Tongue (tissue), 2 donors: ENCODE results near the gene RTEL1. TPM values are rescaled to one million over a fixed set of nuclear protein-coding genes. Genes with fewer than 3 reads are reported as not detected.

Experiments
- DNase-seq: peaks from one replicate; pipeline ENCODE4 v3.0.0-alpha.2; 2015
- total RNA-seq: library from RNA; depleted of rRNA; stranded (reverse); fragments of >200 nt; gene quantifications from one replicate; pipeline ENCODE4 v1.2.3, GENCODE V29; 2014

Gene RTEL1
- total RNA-seq, 1 donor from 2014 or later, result 9.2 TPM

- no peak for DNase-seq
These were observed 31.2 kb downstream of the RTEL1 start for GRCh38 chr20:63689046-63690002.

DNA sequence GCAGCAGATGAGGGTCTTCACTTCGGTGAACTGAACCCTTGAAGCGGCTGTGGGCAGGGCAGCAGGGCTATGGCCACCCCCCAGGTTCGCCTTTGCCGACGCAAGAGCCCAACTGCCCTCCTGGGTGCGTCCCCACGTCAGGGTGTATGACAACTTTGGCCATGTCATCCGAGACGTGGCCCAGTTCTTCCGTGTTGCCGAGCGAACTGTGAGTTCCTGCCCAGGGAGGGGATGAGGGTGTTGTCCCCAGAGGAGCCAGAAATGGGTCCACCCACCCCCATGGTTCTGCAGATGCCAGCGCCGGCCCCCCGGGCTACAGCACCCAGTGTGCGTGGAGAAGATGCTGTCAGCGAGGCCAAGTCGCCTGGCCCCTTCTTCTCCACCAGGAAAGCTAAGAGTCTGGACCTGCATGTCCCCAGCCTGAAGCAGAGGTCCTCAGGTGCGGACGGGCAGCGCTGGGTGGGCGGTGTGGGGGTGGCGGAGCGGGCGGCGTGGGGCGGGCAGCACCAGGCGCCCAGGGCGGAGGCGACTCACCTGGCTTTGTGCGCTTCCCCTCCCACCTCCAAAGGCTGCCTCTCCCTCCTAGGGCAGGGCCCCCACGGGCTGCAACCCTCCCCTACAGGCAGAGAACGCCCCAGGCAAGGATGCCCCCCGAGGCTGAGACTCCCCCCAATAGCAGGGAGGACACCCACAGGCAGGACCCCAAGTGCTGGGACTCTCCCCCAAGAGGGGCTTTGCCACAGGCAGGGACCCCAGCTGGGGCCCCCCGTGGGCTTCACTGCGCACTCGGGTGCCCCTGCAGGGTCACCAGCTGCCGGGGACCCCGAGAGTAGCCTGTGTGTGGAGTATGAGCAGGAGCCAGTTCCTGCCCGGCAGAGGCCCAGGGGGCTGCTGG, 32.1 kb downstream of the RTEL1 start:
- DNase-seq, result no peak

- DNase-seq, result no peak
These were observed 33.0 kb downstream of the RTEL1 start for GRCh38 chr20:63690898-63691710.

DNA sequence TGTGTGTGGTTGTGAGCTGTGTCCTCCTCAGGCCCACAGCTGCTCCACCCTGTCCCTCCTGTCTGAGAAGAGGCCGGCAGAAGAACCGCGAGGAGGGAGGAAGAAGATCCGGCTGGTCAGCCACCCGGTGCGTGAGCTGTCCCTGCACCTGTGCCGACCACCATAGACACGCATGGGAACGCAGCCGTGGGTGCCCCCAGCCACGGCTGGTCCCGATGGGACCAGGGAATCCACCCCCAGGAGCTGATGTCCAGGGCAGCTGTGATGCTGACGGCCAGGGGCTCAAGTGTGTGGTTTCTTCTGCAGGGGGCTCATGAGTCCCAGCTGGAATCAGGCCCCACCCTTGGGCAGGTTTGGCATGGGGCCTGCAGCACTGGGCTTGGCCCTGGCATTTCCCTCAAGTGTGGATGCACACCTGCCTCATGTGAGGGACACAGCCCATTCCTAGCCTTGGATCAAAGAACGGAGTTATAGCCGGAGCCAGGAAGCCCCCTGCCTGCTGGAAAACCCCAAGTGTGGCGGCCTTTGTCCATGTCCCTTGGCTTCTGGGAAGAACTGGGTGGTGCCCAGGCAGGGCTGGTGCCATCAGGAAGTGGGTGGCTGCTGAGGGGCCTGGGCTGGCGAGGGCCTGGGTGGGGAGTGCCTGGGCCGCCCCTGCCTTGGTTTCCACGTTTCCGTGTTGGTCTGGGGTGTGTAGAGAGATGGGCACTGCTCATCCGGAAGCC, 33.8 kb downstream of the RTEL1 start:
- DNase-seq, result no peak

DNA sequence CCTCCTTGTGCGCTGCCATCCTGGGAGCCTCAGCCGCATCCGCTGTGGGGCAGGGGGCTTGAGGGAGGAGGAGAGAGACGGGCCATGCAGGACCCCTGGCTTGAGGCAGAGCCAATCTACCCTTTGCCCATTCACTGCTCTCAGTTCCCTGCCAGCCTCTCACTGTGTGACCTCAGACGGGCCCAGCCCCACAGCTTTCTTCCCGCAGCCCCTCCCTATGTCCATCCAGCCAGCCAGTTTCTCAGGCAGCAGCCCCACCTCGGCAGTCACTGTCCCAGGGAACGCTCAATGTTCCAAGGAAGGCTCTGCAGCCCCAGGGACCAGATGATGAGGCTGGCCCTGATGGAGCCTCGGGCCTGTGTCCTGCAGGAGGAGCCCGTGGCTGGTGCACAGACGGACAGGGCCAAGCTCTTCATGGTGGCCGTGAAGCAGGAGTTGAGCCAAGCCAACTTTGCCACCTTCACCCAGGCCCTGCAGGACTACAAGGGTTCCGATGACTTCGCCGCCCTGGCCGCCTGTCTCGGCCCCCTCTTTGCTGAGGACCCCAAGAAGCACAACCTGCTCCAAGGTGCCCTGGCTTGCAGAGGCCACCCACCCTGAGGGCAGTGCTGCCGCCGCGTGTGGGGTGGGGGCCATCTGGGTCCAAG, 34.4 kb downstream of the RTEL1 start:
- no peak for DNase-seq

DNA sequence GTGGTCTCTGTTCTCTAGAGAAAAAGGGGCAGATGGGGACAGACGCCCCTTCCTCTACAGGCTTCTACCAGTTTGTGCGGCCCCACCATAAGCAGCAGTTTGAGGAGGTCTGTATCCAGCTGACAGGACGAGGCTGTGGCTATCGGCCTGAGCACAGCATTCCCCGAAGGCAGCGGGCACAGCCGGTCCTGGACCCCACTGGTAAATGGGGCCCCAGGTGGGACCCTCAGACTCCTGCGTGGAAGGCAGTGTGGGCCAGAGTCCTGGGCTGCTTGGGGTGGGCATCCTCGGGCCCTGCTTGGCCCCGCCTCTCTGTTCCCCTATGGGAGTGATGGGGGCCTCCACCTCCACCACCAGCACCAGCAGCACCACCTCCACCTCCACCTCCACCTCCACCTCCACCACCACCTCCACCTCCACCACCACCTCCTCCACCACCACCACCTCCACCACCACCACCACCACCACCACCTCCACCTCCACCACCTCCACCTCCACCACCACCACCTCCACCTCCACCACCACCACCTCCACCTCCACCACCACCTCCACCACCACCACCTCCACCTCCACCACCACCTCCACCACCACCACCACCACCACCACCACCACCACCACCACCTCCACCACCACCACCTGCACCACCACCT, 35.1 kb downstream of the RTEL1 start:
- DNase-seq, result no peak

DNA sequence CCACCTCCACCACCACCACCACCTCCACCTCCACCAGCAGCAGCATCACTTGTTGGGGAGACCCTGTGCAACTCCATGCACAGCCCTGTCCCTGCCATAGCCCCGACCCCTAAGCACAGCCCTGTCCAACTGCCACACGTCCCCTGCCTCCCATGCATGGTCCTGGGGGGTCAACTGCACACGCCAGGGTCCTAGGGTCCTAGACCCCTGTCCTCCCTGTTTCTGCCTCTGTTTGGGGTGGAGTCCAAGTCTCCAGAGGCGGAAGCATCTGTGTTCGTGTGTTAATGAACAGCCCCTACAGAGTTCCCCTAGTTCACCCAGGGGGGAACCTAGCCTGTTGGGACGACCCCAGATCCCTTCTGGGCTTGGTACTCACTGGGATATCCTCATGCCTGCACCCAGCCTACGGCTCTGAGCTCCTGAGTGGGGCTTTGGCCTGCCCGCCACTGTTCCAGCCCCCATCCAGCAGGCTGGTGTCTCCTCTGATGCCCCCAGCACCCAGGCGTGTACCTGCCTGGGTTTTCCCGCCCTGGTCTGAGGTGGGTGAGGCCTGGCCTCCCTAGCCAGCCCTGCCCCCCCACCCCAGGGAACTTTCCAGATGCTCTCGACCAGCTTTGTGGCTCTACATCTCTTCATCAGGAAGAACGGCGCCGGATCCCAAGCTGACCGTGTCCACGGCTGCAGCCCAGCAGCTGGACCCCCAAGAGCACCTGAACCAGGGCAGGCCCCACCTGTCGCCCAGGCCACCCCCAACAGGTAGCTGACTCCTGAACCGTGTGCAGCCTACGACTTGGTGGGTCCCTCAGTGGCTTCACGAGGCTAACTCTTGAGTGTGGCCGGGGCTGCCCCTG, 35.8 kb downstream of the RTEL1 start:
- DNase-seq, result no peak

DNA sequence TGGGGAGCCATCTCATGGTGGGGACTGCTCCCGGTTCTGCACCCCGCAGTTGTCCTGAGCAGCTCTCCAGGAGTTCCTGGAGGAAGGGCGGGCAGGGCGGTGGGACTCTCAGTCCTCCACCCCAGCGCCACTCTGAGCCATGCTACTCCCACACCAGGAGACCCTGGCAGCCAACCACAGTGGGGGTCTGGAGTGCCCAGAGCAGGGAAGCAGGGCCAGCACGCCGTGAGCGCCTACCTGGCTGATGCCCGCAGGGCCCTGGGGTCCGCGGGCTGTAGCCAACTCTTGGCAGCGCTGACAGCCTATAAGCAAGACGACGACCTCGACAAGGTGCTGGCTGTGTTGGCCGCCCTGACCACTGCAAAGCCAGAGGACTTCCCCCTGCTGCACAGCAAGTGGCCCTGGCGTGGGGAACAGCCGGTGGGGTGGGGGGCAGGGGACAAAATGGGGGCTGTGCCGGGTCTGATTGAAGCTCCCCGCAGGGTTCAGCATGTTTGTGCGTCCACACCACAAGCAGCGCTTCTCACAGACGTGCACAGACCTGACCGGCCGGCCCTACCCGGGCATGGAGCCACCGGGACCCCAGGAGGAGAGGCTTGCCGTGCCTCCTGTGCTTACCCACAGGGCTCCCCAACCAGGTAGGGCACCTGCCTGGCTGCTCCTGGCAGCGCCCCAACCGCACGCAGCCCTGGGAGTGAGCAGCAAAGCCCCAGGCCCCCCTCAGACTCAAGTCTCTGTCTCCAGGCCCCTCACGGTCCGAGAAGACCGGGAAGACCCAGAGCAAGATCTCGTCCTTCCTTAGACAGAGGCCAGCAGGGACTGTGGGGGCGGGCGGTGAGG, 36.7 kb downstream of the RTEL1 start:
- no peak for DNase-seq

GRCh38 chr20:63695424-63696305, 37.6 kb downstream of the RTEL1 start:
- no peak for DNase-seq

DNA sequence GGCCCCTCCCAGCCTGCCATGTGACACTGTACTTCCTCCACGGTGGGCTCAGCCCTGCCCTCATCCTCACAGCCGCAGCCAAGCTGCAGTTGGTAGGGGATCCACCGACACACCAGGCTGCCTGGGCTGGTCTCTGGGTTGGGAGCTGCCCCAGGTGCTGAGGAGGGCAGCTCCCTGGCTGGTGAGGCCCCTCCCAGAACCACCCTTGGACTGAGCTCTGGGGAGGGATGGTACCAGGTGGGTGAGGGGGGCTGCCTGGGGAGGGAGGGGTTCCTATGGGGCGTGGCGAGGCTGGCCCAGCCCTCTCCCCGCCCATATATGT, 38.2 kb downstream of the RTEL1 start:
- DNase-seq, result peak; percentile 56

DNA sequence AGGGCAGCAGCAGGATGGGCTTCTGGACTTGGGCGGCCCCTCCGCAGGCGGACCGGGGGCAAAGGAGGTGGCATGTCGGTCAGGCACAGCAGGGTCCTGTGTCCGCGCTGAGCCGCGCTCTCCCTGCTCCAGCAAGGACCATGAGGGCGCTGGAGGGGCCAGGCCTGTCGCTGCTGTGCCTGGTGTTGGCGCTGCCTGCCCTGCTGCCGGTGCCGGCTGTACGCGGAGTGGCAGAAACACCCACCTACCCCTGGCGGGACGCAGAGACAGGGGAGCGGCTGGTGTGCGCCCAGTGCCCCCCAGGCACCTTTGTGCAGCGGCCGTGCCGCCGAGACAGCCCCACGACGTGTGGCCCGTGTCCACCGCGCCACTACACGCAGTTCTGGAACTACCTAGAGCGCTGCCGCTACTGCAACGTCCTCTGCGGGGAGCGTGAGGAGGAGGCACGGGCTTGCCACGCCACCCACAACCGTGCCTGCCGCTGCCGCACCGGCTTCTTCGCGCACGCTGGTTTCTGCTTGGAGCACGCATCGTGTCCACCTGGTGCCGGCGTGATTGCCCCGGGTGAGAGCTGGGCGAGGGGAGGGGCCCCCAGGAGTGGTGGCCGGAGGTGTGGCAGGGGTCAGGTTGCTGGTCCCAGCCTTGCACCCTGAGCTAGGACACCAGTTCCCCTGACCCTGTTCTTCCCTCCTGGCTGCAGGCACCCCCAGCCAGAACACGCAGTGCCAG, 38.7 kb downstream of the RTEL1 start, which contains the start of gene TNFRSF6B:
TSS of gene TNFRSF6B (plus strand) at position 25 of the 729 bp plus-strand sequence. CDS start at position 141, 116 bp downstream.
- no peak for DNase-seq

DNA sequence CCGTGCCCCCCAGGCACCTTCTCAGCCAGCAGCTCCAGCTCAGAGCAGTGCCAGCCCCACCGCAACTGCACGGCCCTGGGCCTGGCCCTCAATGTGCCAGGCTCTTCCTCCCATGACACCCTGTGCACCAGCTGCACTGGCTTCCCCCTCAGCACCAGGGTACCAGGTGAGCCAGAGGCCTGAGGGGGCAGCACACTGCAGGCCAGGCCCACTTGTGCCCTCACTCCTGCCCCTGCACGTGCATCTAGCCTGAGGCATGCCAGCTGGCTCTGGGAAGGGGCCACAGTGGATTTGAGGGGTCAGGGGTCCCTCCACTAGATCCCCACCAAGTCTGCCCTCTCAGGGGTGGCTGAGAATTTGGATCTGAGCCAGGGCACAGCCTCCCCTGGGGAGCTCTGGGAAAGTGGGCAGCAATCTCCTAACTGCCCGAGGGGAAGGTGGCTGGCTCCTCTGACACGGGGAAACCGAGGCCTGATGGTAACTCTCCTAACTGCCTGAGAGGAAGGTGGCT, 39.3 kb downstream of the RTEL1 start:
- no peak for DNase-seq

- no peak for DNase-seq
These were observed 39.9 kb downstream of the RTEL1 start for GRCh38 chr20:63697868-63698545.

DNA sequence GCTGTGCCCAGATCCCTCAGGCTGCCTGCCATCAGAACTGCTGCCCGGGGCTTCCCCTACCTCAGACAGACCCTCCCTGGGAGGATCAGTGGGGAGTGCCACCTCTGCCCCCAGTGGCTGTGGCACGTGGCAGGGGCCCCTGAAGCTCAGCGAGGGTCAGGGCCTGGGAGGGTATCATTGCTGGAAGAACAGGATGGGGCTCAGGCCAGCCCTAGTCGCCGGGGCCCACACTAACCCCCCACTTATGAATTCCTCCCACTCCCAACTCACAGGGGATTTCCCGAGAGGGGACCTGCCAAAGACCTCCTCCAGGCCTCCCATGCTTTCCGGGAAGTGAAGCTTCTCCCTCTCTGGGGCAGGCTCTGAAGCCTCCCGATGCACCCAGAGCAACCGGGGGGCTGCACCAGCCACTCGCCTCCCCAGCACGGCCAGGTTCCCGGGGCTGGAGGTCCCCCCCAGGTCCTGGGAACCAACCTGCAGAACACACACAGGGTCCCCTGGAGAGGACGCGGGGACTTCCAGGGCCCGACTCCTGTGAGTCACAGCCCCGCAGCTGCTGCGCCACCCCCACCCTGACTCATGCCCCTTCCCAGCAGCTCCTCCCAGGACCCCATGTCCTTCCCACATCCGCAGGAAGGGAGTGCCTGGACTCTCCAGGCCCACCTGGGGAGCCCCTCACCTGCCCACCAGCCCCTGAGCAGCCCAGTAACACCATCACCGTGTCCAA, 40.8 kb downstream of the RTEL1 start:
- peak; percentile 33 for DNase-seq
